Kidney tubule cell (primary cell): ENCODE measurements around the gene PDZRN3.
A peak's percentile ranks its signal among the peaks of the same experiment; 100 is the strongest.
"Not testable (repeated sequence)": the region's sequence is repeated elsewhere in the genome, so short reads cannot be mapped to it uniquely, and the experiment has no call there.

ENCODE experiments used
- DNase-seq: peaks from one replicate; pipeline ENCODE4 v3.0.0-alpha.2; 2018; ENCODE audit warnings: low spot score

PDZRN3 gene

DNA sequence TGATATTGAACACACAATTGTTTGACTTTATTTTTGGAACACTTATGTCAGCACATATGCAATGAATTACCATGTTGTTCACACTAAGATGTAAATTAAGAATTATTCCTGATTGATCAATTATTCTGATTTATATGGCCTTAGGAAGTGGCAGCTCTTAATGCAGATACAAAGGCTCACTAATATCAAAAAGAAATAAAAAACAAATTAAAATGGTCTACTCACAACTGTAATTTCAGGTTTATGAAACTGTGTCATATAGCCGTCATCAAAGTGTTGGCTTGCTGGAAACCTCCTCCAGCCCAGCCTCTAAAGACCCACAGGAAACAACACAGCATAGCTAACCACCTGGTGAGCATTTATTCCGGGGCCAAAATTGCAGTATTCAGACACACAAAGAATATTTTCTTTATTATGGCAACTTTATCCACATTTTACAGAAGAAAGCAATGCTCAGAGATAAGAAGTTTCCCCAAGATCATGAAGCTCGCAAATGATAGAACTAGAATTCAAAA lies 33.4 kb downstream of the PDZRN3 start:
- no peak for DNase-seq

DNA sequence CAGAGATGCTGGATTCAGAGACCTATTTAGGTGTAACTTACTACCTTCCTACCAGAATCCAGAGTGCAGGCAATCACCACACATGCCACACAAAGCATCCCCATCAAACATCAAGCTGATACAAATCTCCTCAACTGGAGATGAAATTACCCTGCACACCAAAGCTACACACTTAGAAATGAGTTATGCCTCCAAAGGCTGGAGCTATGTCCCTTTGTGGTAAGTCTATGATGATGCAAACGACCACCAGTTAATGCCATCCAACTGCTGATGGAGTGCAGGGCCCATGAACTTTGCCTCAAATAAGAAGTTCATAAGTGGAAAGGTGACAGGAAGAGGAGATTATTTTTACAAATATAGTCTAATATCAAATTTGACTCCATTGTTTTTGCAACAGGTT lies 38.1 kb downstream of the PDZRN3 start:
- DNase-seq: no peak

- no peak for DNase-seq
These were observed 38.6 kb downstream of the PDZRN3 start for GRCh38 chr3:73586190-73586589.

DNA sequence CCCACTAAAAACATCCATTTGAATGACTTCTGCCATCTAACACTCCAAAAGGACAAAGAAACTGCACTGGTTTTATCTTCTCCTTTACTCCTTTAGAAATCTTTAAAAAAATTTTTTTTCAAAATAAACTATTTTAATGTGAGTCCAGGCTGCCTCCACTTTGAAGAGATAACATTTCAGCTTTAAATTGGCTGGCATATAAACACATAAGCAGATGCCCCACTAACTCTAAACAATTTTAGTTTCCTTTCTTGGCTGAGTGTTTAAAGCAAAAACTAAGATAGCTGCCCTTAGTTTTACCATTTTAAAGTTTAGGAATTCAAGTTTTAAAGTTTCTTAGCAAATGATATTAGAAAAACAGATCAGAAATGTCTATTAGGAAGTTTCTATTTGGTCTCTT lies 39.9 kb downstream of the PDZRN3 start:
- no peak for DNase-seq

GRCh38 chr3:73582535-73582934 lies 42.2 kb downstream of the PDZRN3 start:
- DNase-seq: no peak

DNA sequence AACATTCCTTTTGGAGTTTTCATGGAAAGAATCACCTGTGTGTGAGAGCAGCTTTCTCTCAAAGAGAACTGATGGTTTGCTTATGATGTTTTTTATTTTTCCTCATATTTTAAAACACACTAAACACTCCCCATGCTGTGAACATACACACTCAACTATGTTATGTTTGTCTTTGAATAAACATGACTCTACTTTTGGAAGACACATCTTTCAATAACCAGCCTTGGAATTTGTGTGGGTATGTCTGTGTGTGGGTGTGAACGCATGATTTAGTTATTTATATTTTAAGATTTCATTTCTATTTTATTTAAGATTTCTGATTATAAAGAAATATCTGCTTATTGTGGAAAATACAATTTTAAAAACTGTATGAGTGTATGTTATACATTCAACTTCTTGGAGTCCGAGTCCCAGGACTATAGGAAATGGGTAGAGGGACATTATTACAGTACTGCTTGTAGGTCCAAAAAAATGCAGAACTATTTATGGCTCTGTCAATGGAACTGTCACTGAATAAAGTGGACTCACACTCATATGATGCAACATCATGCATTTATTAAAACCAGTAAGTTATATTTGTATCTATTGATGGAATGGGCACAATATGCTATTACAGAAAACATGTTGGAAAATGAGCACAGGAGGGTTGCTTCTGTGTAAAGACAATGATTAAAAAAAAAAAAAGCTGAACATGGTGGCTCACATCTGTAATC lies 43.5 kb downstream of the PDZRN3 start:
- no peak for DNase-seq

GRCh38 chr3:73580343-73580742 lies 44.4 kb downstream of the PDZRN3 start:
- peak; percentile 65 for DNase-seq

- no peak for DNase-seq
These were observed 47.0 kb downstream of the PDZRN3 start for GRCh38 chr3:73577704-73578103.

DNA sequence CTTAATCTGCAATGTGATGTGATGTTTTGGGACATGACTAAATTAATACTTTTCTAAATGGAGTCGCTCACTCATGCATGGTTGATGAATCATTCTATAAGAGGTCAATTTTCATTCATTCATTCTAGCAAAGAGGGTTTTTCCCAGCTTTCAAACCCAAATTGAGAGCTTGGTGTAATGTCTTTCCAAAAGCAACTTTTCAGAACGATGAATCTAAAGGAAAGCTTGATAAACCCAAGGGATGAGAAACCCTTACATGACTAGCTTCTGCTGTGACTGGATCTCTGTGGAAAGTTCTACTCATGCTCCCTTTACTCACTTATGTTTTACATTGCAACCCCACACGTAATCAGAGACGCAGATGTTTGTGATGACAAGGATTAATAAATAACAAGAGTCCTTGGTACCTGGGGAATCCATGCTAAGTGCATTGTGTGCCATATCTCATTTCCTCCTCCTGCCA lies 47.7 kb downstream of the PDZRN3 start:
- DNase-seq: peak; percentile 61

- DNase-seq: no peak
These were observed 48.8 kb downstream of the PDZRN3 start for GRCh38 chr3:73575953-73576352.

DNA sequence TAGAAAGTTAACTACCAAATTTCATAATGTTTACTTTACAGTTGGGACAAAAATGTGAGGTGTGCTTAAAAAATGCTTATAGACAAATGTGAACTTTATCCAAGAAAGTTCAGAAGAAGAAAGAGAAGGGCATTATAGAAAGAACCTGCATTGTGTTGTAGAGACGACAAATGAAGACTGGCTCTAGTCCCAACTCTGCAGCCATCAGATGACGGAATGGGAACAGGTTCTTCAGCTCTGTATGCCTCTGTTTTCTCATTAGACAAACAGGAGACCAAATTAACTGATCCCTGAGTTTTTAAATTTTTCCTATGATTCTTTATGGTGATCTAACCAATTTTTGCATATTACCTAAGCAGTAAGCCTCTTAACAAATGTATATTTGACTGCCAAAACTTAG lies 49.2 kb downstream of the PDZRN3 start:
- no peak for DNase-seq

DNA sequence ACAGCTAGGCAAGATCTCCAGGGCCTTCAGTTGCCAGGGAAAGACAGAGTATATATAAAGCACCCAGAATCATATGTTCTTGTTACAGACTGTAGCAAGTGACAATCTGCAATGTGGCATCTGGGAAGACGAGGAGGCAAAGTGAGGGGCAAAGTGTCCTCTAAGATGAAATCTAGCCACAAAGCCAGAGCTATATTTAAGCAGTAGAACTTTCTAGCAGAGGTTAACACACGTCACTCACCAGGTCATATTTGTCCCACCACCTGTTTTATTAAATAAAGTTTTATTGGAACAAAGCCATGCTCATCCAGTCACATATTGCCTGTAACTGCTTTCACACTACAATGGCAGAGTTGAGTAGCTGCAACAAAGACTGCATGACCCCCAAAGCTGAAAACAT lies 51.5 kb downstream of the PDZRN3 start:
- no peak for DNase-seq

GRCh38 chr3:73572368-73572767 lies 52.4 kb downstream of the PDZRN3 start:
- peak; percentile 82 for DNase-seq

- DNase-seq: no peak
These were observed 53.4 kb downstream of the PDZRN3 start for GRCh38 chr3:73571238-73571794.

- no peak for DNase-seq
These were observed 55.4 kb downstream of the PDZRN3 start for GRCh38 chr3:73569246-73569760.

DNA sequence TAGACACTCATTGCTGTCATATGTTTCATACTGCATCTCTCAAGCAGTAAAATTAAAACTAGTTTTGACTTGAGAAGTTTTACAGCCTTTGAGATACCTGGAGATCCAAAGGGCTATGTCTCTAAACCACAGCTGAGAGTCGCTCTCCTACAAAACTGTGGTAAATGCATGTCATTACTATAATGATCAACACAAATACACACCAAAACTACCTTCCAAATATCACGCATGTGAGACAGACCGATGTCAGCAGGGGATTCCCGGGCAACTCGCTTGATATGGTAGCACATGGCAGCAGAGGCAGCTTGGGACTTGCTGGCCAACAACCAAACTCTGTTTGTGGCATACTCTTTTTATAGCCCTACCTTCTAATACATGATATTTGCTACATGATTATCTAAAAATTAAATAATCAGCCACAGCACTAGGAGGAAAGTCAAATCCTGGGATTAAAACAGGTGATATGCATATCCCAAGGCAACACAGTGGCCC lies 56.3 kb downstream of the PDZRN3 start:
- peak; percentile 9 for DNase-seq

GRCh38 chr3:73565374-73565773 lies 59.4 kb downstream of the PDZRN3 start:
- DNase-seq: not testable (repeated sequence)

- peak; percentile 80 for DNase-seq
These were observed 60.7 kb downstream of the PDZRN3 start for GRCh38 chr3:73563896-73564582.

DNA sequence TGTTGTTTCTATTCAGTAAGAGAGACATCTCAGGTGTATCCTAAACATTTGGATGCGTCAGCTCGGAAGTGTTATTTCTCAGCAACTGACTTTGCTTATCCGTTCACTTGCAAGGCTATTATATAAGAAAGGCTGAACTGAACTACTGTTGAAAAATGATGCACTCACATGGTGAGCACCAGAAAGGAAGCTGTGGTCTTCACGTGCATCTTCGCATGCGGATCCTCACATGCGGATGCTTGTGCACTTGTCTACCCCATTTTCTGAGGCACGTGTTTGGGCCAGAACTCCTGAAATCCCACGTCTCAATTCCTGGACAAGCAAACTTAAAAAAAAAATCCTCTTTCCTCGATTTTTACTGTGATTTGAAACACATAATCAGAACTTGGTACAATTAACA lies 63.2 kb downstream of the PDZRN3 start:
- DNase-seq: no peak

DNA sequence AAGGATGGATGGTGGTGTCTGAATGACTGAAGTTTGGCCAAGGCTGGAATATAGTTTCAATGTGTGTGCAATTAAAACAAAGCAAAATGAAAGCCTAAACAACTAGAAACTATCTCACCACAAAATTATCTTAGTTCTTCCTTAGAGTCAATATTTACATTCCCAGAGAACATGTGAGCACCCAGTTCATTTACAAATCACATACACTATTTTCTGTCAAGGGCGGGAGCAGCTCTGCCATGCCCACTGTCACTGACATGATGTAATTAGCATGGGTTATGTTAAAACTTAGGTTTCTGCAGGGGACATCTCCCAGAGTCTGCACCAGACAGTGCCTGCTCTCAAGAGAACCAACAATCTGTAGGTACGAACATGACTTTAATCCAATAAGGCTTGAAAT lies 65.0 kb downstream of the PDZRN3 start:
- DNase-seq: no peak

DNA sequence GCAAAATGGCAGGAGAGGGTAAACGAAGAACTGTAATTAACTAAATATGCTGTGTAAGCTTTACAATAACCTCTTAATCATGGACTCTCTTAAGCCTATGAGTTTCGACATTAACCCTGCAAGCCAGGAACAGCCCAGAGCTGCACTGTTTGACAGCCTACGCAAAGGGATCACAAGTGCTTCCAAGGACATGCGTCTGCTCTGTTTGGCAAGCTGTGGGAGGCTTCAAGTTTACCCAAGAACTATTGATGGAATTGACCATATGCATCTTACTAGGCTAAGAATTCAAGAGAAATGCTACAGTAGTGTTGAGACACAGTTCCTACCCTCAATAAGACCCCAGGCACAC lies 66.0 kb downstream of the PDZRN3 start:
- no peak for DNase-seq

DNA sequence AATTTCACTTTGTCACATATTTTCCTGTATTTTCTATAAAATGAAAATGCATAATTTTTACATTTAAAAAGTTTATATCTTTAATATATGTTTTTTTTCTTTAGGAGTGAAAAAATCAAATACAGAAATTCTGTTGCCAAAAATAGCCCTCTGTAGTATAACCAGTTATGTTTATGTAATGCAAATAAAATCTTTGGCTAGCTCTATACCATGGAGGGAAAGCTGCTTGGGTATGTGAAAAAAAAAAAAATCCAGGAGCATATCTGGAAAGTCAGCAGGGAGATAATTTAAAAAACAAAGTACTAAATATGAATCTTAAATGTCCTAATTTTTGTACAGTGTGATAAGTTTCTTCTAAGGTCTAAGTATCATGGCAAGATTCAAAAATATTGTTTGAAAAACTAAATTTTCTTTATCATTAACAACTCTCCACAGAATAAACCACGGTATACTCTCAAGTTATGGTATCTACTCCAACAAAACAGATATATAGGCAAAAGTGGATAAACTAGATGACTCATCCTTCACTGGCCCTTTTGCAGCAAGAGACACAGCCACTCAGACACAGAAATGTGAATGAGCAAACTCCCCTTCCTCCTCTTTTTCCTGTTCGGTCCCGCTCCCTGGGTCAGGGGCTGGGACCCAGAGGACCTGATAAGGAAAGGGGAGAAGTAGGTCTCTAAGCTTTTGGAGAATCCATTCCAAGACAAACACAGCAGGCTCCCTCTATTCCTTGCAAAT lies 66.6 kb downstream of the PDZRN3 start:
- DNase-seq: no peak
